ENCODE results near the gene OR10Z1.

OR10Z1 gene

GRCh38 chr1:158654571-158654970, 49.5 kb downstream of the OR10Z1 start:
- H3K4me3 ChIP-seq (ENCODE audit: low read depth, low read length): no peak overlapping the region
- no peak for TF ChIP-seq CTCF (IDR thresholded peaks at IDR 0.05; ENCODE audit: control insufficient read depth, extremely low read depth, insufficient read depth)
- DNase-seq (ENCODE audit: low read depth): no peak

All from LNCaP clone FGC (cell line).